ENCODE results near the gene SLC28A3.

DNA sequence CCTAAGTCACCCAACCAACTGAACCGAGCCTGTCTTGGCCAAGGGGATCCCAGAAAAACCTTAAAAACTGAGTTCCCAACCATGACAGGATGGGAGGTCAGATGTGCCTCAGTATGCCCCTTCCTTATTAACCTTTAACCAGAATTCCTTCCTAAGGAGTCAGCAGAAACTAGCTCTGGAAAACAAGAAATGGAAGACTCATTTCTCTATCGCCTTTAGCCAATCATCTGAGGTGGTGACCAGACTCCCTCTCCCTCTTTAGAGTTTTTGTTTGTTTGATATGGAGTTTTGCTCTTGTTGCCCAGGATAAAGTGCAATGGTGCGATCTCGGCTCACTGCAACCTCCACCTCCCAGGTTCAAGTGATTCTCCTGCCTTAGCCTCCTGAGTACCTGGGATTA is 37.5 kb downstream of the SLC28A3 start:
- TF ChIP-seq, protein P1, sequence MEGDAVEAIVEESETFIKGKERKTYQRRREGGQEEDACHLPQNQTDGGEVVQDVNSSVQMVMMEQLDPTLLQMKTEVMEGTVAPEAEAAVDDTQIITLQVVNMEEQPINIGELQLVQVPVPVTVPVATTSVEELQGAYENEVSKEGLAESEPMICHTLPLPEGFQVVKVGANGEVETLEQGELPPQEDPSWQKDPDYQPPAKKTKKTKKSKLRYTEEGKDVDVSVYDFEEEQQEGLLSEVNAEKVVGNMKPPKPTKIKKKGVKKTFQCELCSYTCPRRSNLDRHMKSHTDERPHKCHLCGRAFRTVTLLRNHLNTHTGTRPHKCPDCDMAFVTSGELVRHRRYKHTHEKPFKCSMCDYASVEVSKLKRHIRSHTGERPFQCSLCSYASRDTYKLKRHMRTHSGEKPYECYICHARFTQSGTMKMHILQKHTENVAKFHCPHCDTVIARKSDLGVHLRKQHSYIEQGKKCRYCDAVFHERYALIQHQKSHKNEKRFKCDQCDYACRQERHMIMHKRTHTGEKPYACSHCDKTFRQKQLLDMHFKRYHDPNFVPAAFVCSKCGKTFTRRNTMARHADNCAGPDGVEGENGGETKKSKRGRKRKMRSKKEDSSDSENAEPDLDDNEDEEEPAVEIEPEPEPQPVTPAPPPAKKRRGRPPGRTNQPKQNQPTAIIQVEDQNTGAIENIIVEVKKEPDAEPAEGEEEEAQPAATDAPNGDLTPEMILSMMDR (IDR thresholded peaks at IDR 0.05), result no peak
- TF ChIP-seq, protein P2, sequence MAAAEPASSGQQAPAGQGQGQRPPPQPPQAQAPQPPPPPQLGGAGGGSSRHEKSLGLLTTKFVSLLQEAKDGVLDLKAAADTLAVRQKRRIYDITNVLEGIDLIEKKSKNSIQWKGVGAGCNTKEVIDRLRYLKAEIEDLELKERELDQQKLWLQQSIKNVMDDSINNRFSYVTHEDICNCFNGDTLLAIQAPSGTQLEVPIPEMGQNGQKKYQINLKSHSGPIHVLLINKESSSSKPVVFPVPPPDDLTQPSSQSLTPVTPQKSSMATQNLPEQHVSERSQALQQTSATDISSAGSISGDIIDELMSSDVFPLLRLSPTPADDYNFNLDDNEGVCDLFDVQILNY (CRISPR knock-in tag; IDR thresholded peaks at IDR 0.05), result no peak
- TF ChIP-seq NR2C2 (CRISPR knock-in tag; IDR thresholded peaks at IDR 0.05) (no peak), ATF1 (CRISPR knock-in tag; IDR thresholded peaks at IDR 0.05) (no peak), FOXJ3 (CRISPR knock-in tag; IDR thresholded peaks at IDR 0.05; ENCODE audit: borderline replicate concordance) (no peak), ELF4 (CRISPR knock-in tag; IDR thresholded peaks at IDR 0.05; ENCODE audit: low read depth) (no peak), ZNF416 (CRISPR knock-in tag; IDR thresholded peaks at IDR 0.05) (no peak), FOXK1 (CRISPR knock-in tag; IDR thresholded peaks at IDR 0.05) (no peak), CBFB (CRISPR knock-in tag; IDR thresholded peaks at IDR 0.05; ENCODE audit: low read depth) (no peak), RELA (CRISPR knock-in tag; IDR thresholded peaks at IDR 0.05; ENCODE audit: borderline replicate concordance) (no peak)
- TF ChIP-seq, protein P3, sequence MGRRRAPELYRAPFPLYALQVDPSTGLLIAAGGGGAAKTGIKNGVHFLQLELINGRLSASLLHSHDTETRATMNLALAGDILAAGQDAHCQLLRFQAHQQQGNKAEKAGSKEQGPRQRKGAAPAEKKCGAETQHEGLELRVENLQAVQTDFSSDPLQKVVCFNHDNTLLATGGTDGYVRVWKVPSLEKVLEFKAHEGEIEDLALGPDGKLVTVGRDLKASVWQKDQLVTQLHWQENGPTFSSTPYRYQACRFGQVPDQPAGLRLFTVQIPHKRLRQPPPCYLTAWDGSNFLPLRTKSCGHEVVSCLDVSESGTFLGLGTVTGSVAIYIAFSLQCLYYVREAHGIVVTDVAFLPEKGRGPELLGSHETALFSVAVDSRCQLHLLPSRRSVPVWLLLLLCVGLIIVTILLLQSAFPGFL (CRISPR knock-in tag; IDR thresholded peaks at IDR 0.05; ENCODE audit: borderline replicate concordance), result no peak
- TF ChIP-seq, protein P4, sequence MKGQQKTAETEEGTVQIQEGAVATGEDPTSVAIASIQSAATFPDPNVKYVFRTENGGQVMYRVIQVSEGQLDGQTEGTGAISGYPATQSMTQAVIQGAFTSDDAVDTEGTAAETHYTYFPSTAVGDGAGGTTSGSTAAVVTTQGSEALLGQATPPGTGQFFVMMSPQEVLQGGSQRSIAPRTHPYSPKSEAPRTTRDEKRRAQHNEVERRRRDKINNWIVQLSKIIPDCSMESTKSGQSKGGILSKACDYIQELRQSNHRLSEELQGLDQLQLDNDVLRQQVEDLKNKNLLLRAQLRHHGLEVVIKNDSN (CRISPR knock-in tag; IDR thresholded peaks at IDR 0.05), result no peak
- TF ChIP-seq, protein P5, sequence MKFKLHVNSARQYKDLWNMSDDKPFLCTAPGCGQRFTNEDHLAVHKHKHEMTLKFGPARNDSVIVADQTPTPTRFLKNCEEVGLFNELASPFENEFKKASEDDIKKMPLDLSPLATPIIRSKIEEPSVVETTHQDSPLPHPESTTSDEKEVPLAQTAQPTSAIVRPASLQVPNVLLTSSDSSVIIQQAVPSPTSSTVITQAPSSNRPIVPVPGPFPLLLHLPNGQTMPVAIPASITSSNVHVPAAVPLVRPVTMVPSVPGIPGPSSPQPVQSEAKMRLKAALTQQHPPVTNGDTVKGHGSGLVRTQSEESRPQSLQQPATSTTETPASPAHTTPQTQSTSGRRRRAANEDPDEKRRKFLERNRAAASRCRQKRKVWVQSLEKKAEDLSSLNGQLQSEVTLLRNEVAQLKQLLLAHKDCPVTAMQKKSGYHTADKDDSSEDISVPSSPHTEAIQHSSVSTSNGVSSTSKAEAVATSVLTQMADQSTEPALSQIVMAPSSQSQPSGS (CRISPR knock-in tag; IDR thresholded peaks at IDR 0.05; ENCODE audit: borderline replicate concordance, low read depth), result no peak

Data from WTC11 (cell line).